Measurements from ENCODE around the gene ELOB.
A peak's percentile ranks its signal among the peaks of the same experiment; 100 is the strongest.

The ELOB gene

DNA sequence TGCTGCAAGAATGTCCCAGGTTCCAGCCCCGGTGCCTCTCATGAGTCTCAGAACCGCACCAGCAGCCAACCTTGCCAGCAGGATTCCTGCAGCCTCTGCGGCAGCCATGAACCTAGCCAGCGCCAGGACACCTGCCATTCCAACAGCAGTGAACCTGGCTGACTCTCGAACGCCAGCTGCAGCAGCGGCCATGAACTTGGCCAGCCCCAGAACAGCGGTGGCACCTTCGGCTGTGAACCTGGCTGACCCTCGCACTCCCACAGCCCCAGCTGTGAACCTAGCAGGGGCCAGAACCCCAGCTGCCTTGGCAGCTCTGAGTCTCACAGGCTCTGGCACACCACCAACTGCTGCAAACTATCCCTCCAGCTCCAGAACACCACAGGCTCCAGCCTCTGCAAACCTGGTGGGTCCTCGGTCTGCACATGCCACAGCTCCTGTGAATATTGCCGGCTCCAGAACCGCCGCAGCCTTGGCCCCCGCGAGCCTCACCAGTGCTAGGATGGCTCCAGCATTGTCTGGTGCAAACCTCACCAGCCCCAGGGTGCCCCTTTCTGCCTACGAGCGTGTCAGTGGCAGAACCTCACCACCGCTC lies 9.8 kb downstream of the ELOB start:
- DNase-seq = no peak

DNA sequence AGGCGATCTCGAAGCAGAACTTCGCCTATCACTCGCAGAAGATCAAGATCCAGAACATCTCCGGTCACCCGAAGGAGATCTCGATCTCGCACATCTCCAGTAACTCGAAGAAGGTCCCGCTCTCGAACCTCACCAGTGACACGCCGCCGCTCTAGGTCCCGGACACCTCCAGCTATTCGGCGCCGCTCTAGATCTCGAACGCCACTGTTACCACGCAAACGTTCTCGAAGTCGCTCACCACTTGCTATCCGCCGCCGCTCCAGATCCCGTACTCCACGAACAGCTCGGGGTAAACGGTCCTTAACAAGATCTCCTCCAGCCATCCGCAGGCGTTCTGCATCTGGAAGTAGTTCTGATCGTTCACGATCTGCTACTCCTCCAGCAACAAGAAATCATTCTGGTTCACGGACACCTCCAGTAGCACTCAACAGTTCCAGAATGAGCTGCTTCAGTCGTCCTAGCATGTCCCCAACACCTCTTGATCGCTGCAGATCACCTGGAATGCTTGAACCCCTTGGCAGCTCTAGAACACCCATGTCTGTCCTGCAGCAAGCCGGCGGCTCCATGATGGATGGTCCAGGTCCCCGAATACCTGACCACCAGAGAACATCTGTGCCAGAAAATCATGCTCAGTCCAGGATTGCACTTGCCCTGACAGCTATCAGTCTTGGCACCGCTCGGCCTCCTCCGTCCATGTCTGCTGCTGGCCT lies 10.5 kb downstream of the ELOB start:
- DNase-seq = no peak

DNA sequence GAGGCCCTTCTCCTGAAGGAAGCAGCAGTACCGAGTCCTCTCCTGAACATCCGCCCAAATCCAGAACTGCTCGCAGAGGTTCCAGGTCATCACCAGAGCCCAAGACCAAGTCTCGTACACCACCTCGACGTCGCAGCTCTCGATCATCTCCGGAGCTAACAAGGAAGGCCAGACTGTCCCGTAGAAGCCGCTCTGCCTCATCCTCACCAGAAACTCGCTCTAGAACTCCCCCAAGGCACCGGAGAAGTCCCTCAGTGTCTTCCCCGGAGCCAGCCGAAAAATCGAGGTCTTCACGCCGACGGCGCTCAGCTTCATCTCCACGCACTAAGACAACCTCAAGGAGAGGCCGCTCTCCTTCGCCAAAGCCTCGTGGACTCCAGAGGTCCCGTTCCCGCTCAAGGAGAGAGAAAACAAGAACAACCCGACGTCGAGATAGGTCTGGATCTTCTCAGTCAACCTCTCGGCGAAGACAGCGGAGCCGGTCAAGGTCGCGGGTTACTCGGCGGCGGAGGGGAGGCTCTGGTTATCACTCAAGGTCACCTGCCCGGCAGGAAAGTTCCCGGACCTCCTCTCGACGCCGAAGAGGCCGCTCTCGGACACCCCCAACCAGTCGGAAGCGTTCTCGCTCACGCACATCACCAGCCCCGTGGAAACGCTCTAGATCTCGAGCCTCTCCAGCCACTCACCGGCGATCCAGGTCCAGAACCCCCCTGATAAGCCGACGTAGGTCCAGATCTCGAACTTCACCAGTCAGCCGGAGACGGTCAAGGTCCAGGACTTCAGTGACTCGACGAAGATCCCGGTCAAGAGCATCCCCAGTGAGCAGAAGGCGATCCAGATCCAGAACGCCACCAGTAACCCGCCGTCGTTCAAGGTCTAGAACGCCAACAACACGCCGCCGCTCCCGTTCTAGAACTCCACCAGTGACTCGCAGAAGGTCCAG lies 11.3 kb downstream of the ELOB start:
- DNase-seq = no peak

DNA sequence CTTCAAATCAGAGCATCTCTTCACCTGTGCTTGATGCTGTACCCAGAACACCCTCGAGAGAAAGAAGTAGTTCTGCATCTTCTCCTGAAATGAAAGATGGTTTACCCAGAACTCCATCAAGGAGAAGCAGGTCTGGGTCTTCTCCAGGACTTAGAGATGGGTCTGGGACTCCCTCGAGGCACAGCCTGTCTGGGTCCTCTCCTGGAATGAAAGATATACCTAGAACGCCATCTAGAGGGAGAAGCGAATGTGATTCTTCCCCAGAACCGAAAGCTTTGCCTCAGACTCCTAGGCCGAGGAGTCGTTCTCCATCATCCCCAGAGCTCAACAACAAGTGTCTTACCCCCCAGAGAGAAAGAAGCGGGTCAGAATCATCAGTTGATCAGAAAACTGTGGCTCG lies 12.4 kb downstream of the ELOB start:
- DNase-seq = no peak

DNA sequence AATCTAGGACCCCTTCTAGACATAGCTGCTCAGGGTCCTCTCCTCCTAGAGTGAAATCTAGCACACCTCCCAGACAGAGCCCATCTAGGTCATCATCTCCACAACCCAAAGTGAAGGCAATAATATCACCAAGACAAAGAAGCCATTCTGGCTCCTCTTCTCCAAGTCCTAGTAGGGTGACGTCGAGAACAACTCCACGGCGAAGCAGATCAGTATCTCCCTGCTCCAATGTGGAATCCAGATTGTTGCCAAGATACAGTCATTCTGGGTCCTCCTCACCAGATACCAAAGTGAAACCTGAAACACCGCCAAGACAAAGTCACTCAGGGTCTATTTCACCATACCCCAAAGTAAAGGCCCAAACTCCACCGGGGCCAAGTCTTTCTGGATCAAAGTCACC lies 13.9 kb downstream of the ELOB start:
- no peak for DNase-seq

GRCh38 chr16:2762711-2763110 lies 14.4 kb downstream of the ELOB start:
- DNase-seq = no peak

GRCh38 chr16:2761886-2762583 lies 15.0 kb downstream of the ELOB start:
- DNase-seq = no peak

GRCh38 chr16:2761472-2761871 lies 15.6 kb downstream of the ELOB start:
- no peak for DNase-seq

DNA sequence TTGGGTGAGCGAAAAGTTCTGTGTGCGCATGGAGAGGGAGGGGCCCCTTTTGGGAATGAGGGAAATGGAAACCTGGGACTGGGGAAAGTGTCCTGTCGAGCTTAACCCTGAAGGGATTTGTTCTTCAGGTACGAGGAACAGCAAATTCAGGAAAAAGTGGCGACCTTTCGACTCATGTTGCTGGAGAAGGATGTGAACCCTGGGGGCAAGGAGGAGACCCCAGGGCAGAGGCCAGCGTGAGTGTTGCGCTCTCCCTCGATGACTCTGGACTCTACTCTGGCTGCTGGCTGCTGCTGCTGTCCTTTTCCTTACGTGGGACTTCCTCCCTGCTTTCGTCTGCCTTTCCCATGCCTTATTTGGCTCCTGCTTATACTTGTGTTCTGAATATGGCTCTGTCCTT lies 19.7 kb downstream of the ELOB start:
- DNase-seq = no peak

GRCh38 chr16:2756288-2757015 lies 20.6 kb downstream of the ELOB start:
- no peak for DNase-seq

GRCh38 chr16:2755158-2755557 lies 21.9 kb downstream of the ELOB start:
- DNase-seq = no peak

DNA sequence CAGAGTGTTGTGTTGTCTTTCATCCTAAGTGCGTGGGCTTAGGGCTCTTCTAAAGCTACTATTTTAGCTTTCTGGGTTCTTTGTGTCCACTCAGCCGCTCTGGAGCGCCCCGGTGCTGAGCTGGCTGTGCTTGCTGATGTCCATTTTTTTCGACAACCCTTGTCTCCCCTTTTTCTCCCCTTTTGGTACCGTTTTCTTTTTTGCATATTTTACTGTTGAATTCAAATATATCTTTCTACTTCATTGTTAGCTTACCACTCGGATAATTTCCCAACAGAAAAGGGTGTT lies 23.4 kb downstream of the ELOB start:
- DNase-seq = no peak

DNA sequence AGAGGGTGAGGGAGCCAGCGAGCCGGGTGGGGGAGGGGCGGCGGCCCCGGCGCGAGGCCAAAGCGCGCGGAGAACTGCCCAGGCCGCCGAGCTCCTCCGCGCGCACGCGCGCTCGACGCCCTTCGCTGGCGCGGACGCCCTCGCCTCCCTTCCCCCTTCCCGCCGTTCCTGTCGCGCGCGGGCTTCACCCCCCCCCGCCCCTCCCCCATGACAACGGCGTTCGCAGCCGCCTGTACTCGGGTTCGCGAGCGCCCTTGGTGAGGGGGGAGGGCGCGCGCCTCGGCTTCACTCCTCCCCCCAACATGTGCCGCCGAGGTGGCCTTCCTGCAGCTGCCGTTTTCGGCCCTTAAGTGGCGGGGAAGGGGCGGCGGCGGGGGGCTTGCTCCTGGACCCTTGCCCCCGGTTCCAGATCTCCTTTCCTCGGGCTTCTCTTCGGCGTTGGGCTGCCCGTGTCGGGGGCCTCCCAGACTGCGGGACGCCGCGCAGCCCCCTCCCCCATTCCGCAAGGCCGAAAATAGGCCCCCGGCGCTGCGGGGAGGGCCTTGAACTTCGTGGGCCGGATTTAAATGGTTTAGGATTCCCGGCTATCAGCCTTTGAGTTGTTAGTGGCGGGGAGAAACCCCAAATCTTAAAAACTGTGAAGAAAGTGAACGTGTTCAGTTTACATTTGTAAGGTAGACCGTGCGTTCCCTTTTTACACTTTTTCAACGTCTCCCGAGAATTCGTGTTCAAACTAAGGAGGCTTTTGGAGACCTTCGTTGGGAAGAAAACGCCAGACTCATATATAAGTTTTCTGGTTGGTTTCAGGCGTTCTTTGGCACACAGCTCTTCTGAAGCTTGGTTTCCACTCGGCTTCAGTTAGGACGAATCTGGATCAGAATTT lies 24.0 kb downstream of the ELOB start:
- DNase-seq = peak; percentile 76 to 85

DNA sequence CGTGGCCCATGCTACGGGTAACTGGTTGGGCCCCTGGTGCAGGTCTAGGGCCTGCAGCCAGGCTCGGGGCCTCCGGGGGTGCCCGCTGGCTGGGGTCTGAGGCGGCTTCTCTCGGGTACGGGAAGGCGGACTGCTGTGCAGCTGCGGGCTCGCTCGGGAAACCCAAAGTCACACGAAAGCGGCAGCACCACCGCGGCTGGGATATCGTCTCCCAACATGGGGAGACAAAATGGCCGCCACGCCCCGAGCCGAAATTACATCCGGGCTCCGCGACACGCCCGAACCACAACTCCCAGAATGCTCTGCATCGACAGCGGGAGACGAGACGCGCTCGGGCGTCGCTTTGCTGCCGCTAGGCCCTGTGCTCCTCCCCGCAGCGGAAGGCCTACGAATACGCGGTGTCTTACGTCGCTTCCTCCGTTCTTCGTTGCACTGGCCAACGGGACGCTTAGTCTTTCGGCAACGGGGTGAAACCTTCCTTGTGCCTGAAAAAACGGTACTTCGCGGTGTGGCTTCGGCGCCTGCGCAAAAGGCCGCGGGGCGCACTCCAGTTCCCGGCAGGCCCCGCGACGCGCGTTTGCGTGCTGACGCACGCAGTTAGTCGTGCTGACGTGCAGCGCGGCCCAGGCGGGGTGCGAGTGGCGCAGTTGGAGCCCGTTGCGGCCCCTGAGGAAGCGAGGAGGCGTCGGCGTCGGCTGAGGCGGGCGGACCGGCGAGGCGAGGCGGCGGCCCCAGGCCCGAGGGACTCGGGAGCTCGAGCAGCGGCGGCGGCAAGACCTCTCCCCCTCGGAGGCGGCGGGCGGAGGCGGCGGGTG lies 24.8 kb downstream of the ELOB start, which contains the start of gene SRRM2:
SRRM2 (plus strand) TSS at position 604 of the 815 bp plus-strand sequence. CDS start 3,727 bp downstream, outside the sequence.
- DNase-seq = peak; percentile 92 to 97

DNA sequence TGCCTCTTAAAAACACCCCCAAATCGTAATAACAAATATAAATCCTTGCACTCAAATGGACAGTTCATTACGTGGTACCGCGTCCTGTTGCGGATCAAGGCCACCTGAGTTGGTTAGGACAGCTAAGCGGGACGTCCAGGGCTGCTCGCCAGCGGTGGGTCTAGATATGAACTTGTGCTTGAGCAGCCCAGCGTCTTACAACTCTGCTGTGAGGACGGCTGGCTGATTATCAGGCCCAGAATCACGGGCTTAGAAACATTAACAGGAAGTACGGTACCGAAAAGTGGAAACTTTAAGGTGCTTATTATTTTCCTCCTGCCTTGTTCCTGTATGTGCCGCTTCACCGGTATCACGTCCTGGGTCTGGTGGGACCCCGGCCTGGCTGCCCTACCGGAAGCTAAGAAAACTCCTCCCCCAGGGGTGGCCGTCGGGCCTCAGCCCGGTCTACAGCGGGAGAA lies 25.5 kb downstream of the ELOB start:
- peak; percentile 54 to 66 for DNase-seq

DNA sequence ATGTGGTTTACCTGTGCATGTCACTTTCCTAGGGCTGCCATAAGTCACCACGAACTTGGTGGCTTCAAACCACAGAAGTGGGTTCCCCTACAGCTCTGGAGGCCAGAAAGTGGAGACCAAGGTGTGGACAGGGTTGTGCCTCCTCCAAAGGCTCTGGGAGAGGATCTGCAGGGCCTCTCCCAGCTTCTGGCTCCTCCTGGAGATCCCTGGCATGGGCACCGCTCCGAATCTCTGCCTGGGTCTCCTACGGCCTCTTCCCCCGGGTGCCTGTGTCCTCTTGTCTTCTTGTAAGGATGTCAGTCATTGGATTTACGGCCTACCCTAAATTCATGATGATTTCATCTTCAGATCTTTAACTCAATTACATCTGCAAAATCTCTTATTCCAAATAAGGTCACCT lies 27.1 kb downstream of the ELOB start:
- no peak for DNase-seq

GRCh38 chr16:2749476-2749875 lies 27.6 kb downstream of the ELOB start:
- DNase-seq = peak; percentile 26 to 62

DNA sequence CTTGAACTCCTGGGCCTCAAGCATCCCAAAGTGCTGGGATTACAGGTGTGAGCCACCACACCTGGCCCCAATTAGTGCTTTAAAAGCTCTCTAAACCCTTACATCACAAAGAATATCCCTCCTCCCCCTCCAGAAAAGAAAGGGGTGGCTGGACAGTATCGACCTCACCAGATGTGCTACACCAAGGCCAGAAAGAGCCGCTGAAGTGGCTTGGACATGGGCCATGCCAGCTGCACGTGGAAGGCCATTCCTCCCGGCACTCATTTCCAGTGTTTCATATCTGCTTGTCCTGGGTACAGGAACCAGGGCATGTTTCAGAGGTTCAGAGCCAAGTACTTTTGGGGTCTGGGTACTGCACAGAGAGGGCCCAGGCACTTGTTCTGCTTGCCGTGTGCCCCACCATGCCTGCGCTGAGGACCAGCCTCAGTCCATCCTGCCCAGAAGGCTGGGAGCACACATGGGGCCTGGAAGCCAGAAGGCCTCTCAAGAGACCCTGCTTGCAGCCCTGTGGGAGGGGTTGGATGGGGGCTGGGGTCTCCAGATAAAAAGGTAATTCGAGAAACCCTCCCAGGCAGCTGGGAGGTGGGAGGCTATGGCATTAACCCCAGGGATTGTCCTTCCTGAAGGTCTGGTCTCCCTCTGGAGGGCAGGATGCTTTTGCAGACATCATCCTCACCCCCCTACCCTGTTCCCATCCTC lies 28.2 kb downstream of the ELOB start:
- DNase-seq = peak in 1 of 2 experiments; percentile 18

DNA sequence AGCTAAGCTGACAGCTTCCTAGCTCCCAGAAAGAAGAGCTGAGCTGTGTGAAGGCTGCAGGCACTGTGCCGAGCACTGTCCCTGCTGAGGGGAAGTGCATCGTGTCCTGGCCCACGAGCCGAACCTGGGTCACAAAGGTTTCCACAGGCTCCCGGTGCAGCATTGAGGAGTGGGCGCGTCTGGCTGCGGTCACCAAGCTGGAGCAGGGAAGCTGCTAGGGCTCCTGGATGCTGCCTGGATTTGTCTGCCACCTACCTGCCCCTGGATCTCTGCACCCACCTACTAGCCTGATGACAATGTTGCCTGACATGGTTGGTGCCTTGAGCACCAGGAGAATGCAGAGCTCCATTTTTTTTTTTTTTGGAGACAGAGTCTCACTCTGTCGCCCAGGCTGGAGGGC lies 31.1 kb downstream of the ELOB start:
- DNase-seq = no peak
